ENCODE measurements around the gene SASH1.

Gene SASH1

GRCh38 chr6:148538261-148539190, 195.9 kb downstream of the SASH1 start:
- DNase-seq = peak in 10 of 56 donors; percentile 27 to 63 (median 38)

GRCh38 chr6:148543540-148543939, 200.9 kb downstream of the SASH1 start:
- DNase-seq = no peak

- DNase-seq = no peak
Measured at GRCh38 chr6:148544421-148544820, 201.8 kb downstream of the SASH1 start.

DNA sequence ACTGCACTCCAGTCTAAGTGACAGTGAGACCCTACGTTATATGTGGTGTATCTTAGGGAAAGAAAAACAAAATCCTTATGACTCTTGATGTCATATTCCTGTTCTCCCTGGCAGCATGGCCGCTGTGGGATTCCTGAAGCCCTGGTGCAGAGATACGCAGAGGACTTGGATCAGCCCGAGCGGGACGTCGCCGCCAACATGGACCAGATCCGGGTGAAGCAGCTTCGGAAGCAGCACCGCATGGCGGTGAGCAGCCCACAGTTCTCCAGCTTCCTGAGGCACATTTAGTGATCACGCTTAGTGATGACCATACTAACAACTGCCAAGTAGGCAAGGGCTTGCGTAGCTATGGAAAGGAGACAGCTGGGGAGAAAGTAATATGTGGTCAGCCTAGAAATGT, 203.3 kb downstream of the SASH1 start:
- no peak for DNase-seq

GRCh38 chr6:148547110-148547509, 204.5 kb downstream of the SASH1 start:
- DNase-seq = peak in 3 of 56 donors; percentile 15 to 38 (median 25)

GRCh38 chr6:148548065-148548748, 205.6 kb downstream of the SASH1 start:
- peak in 31 of 56 donors; percentile 19 to 82 (median 48) for DNase-seq

DNA sequence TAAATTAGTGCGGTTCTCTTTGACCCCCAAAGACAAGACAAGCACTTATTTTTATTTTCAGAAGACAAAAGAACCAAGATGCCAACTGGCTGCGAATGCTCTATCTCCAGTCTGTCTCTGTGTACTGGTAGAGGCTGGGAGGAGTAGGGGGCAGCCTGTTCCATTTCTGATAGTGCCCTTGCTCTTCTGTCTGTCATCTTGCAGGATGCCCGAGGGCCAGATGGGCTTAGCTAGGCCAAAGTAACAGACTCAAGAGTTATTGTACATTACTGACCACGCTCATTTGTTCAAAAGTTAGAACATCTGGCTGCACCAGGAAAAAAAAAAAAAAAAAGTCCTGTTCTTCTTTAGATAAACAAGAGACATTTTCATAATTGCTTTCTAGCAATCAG, 206.1 kb downstream of the SASH1 start:
- DNase-seq = peak in 1 of 56 donors; percentile 39

DNA sequence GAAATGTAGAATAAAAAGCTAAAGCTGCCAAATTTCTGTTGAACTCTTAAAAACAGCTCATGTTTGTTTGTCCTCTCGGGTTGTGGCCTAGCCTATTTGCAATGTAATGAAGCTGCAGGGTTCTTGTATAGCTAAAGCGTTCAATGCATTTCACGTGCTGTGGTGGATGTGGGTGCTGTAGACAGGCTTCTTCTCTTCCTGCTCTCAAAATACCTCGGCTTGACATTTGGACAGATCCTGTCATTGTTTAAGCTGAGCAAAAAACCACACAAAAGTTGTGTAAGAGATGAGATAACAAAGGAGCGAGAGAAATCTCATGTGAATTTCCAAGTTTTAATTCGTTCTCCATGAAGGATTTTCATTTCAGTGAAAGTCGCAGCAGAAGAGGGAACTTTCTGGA, 207.9 kb downstream of the SASH1 start:
- DNase-seq = no peak

DNA sequence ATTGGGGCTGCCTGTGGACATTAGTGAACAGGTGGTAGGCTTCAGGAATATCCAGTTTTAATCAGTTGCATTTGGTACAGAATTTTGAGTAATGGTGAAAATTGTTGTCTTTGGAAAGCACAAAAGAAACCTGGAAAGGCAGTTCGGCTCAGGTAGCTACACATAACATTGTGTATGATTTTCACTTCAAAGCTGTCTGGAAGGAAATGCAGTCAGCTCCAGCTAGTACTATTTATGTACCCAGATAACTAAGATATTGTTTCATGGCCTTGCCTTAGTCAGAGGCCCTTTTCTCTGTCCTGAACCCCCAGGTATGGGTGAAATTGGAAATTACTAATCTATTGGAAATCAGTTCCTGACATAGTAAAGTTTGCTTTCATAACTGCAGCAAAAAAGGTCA, 208.6 kb downstream of the SASH1 start:
- no peak for DNase-seq

DNA sequence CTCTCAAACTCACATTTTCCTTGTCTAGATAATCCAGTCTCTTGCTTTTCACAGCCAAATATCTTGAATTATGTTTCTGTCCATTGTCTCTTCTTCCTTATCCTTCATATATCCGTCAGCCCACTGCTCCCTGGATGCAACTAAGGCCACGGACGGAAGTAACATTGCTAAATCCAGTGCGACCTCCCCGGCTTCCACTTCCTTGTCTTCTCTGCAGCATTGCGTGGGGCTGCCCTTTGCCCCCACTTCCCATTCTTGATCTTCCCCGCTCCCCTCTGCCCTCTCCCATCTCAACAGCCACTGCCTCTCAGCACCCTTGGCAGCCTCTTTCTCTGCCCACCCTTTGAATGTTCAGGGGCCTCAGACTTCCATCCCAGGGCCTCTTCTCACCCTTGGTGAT, 213.8 kb downstream of the SASH1 start:
- DNase-seq = no peak

GRCh38 chr6:148557796-148558321, 215.2 kb downstream of the SASH1 start:
- DNase-seq = no peak

GRCh38 chr6:148559848-148560433, 217.3 kb downstream of the SASH1 start:
- peak in 51 of 56 donors; percentile 33 to 86 (median 69) for DNase-seq

- DNase-seq = no peak
Measured at GRCh38 chr6:148561629-148562028, 219.0 kb downstream of the SASH1 start.

DNA sequence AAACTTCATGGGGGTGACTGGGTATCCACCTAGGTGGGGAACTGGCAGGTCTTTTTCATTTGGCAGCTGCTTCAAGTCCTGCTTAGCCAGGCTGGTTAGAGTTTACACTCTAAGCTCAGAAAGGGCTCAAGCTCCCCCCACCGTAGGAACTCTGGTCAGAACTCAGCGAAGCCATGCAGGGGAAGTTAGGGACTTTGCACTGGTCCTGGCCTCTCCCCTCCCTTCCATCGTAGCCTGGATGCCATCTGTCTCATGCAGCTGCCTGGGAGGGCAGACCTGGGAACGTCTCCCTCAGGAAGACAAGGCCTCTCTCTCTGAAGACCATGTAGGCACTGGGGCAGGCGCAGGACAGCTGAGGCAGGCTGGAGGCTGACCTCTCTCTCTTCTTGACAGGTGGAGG, 220.4 kb downstream of the SASH1 start:
- no peak for DNase-seq

DNA sequence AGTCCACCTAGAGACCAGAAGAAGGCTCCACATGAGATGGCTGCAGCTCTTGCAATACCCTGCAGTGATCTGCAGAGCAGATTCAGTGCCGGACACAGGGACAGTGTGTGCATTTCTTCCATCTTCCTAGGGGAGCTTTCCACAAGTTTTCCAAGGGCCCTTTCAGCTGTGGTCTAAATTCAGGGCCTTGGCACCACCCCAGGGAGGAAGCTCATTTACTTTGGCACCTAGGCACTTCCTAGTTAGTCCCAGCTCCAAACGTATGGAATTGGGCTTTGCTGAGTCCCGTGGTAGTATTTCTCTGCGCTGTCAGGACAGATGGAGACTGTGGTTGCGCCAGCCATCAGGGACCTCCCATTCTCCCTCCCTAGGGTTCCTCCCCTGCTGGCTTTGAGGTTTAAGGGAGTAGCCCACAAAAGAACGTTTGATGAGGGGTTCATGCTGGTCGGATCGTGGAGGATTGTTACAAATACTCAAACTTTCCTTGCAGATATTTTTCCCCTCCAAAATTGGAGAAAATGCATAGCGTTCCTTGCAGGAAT, 221.9 kb downstream of the SASH1 start:
- DNase-seq = no peak

DNA sequence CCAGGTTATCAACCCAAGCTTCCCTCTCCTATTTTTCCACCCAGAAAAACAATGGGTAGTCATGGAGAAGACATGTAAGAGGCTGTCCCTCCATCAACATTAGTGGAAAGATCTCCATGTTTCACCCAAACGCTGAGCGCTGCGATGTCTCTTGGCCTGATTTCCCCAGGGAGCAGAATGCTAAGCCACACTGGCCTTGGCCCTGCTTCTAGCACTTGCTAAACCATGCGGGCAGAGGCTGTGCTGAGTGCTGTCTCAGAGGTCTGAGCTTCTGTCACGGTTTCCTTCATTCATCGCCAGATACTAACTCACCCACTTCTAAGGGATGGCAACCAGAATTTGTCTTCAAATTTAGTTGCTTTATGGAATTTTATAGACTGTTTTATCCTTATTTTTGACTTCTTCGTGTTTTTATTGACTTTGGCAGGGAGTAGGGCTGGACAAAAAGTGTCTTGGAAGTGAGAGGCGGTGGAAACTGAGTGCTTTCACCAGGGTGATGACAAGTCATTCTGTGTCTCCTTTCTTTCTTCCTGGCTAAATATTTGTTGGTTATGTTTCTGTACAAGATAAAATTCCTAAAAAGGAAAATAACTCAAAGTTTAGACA, 222.8 kb downstream of the SASH1 start:
- no peak for DNase-seq

GRCh38 chr6:148565930-148566663, 223.5 kb downstream of the SASH1 start:
- DNase-seq = no peak

- DNase-seq = no peak
Measured at GRCh38 chr6:148566664-148567350, 224.2 kb downstream of the SASH1 start.

DNA sequence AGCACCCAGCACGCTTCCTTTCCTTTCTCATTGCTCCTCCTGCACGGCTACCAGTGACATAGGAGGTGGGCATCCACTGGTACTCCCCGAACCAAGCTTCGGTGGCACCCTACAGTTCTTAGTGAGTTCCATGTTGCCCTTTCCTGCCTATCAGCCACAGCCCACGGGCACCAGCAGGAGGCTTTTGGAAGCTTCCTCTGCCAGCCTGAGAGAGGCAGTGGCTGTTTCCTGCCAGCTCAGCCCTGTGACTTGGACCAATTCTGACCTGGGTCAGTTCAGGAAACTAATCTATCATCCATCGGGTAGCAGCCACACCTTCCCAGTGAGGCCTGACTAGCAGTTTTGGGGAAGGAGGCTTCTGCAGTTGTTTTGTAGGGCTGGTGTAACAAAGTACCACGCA, 227.8 kb downstream of the SASH1 start:
- DNase-seq = no peak

Measured in nucleus accumbens (tissue), 56 donors.